WERI-Rb-1 (cell line): ENCODE results near the gene FIBP.
A peak's percentile ranks its signal among the peaks of the same experiment; 100 is the strongest.

Experiments used
- DNase-seq: peaks from one replicate; pipeline ENCODE4 v3.0.0-alpha.2; 2020
- H3K27ac ChIP-seq: fragments of 250-450 bp; sonication (Bioruptor Pico); 2 replicates; pipeline ENCODE4 v1.5.1; 2020; ENCODE audit warnings: mild to moderate bottlenecking, moderate library complexity
- H3K27me3 ChIP-seq: fragments of 250-450 bp; sonication (Bioruptor Pico); 2 replicates; pipeline ENCODE4 v1.5.1; 2021; ENCODE audit warnings: mild to moderate bottlenecking, low read depth, moderate library complexity; ENCODE audit not compliant: insufficient read depth, severe bottlenecking
- H3K36me3 ChIP-seq: fragments of 250-450 bp; sonication (Bioruptor Pico); 2 replicates; pipeline ENCODE4 v1.5.1; 2020; ENCODE audit warnings: mild to moderate bottlenecking, moderate library complexity
- H3K4me3 ChIP-seq: 2 replicates; pipeline ENCODE4 v1.5.1; 2011; ENCODE audit warnings: low read depth, mild to moderate bottlenecking, control low read depth, low read length
- H3K9me3 ChIP-seq: fragments of 250-450 bp; sonication (Bioruptor Pico); 2 replicates; pipeline ENCODE4 v1.5.1; 2021; ENCODE audit warnings: mild to moderate bottlenecking, moderate library complexity; ENCODE audit not compliant: severe bottlenecking
- TF ChIP-seq, protein P1 (sequence below): IDR thresholded peaks from 2 replicates; pipeline ENCODE4 v1.5.1; 2011; ENCODE audit warnings: low read depth, mild to moderate bottlenecking, control low read depth, inconsistent platforms, low read length

FIBP gene

DNA sequence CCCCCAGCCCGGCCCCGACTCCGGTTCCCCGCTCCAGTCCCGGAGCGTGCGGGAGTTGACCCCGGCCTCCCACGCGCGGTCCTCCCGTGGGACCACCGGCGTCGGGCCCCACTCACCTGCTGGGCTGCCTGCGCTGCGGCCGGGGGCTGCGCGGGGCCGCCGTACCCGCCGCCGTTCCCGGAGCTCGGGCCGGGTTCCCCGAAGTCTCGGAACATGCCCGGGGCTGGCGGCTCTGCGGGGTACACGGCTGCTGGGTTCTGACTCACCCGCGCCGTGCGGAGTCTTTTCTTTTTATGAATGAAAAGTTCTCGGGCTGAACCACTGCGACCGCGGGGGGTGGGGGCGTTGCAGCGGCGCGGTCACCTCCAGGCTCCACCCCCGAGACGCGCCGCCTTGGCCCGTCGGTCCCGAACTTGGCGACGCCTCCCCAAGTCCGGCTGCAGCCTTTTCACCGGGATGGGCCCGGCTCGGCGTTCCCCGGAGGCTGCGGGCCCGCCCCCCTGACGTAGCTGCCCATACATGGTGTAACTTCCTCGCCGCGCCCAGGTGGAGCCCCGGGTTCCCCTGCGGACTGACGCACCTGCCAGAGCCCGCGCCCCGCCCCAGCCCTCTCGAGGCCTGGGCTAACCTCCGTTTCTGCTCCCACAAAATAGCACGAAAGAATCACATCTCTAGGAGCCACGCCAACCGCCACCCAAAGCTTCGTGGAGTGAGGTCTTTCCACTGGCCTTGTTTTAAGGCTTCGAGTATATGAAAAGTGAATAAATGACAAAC, 12.0 kb upstream of the FIBP start, which contains the start of gene FOSL1:
Gene FOSL1, minus strand, starts transcription at position 264 of the 774 bp plus-strand sequence. Its CDS starts 49 bp downstream, at position 215.
- TF ChIP-seq, protein P1, sequence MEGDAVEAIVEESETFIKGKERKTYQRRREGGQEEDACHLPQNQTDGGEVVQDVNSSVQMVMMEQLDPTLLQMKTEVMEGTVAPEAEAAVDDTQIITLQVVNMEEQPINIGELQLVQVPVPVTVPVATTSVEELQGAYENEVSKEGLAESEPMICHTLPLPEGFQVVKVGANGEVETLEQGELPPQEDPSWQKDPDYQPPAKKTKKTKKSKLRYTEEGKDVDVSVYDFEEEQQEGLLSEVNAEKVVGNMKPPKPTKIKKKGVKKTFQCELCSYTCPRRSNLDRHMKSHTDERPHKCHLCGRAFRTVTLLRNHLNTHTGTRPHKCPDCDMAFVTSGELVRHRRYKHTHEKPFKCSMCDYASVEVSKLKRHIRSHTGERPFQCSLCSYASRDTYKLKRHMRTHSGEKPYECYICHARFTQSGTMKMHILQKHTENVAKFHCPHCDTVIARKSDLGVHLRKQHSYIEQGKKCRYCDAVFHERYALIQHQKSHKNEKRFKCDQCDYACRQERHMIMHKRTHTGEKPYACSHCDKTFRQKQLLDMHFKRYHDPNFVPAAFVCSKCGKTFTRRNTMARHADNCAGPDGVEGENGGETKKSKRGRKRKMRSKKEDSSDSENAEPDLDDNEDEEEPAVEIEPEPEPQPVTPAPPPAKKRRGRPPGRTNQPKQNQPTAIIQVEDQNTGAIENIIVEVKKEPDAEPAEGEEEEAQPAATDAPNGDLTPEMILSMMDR = no peak
- H3K4me3 ChIP-seq = peak within 1 kb of the TSS; percentile 56
- H3K9me3 ChIP-seq = no peaks in the 10 kb centered on the region
- H3K36me3 ChIP-seq = no peaks in the 10 kb centered on the region
- no peaks in the 10 kb centered on the region for H3K27me3 ChIP-seq
- H3K27ac ChIP-seq = no peak within 1 kb of the TSS
- peak; percentile 77 for DNase-seq

DNA sequence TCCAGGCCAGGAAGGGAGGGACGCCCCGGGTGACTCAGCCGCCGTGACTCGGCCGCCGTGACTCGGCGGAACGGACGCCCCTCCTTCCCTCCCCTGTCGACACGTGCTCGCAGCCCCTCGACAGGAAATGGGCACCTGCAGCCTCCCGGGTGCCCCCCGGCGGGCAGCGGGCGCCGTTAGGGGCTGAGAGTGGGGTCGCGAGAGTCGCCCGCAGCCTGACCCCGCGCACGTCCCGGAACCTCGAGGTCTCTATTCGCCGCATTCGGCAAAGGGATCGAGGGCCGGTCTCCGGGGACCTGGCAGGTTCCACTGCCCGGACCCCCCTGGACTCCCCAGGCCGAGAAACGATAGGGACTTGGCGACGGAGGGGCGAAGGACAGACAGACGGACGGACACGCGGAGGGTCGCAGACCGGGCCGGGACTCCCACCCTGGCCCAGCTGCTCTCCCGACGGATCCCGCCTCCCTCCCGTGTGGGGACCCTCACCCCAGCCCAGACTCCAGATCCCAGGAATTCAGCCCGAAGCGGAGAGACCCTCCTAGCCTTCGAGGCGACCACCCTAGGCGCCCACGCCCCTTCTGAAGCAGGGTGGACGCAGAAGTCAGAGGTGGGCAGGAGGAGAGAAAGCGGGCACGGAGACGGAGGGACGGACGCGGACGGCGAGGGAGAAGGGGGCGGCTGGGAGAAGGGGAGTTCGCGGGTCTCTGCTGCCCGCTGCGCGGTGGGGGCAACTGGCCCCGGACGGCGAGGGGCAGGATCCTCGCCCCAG, 11.3 kb upstream of the FIBP start:
- H3K4me3 ChIP-seq = peak overlapping the region; percentile 56
- TF ChIP-seq, protein P1 = no peak
- DNase-seq = no peak
- H3K36me3 ChIP-seq = no peaks in the 10 kb centered on the region
- H3K27ac ChIP-seq = no peak overlapping the region
- H3K27me3 ChIP-seq = no peaks in the 10 kb centered on the region
- no peaks in the 10 kb centered on the region for H3K9me3 ChIP-seq

DNA sequence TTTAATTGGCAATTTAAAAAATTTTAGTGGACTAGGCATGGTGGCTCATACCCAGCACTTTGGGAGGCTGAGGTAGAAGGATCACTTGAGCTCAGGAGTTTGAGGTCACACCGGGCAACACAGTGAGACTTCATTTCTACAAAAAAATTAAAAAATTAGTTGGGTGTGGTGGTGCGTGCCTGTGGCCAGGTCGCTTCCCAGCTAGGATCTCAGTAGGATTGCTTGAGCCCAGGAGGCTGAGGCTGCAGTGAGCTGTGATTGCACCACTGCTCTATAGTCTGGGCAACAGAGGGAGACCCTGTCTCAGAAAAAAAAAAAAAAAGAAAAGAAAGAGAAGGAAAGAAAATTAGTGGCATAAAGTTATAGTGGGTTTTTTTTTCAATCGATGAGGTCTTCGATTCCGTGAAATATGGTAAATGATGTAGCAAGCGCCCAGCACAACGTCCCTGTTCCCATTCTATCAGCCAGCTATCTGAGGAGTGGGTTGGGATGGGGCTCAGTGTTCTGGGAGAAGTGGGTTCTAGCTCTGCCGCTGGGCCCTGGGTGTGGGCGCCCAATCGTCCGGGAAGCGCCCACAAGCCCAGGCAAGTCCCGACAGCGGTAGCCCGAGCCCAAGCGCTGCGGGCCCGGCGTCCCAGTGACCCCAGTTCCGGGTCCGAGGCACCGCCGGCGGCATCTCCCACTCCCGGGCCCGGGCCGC, 10.5 kb upstream of the FIBP start:
- Histone ChIP-seq H3K27ac (no peak overlapping the region), H3K4me3 (no peak overlapping the region), H3K36me3 (no peaks in the 10 kb centered on the region), H3K27me3 (no peaks in the 10 kb centered on the region), H3K9me3 (no peaks in the 10 kb centered on the region)
- TF ChIP-seq, protein P1 = no peak
- no peak for DNase-seq

DNA sequence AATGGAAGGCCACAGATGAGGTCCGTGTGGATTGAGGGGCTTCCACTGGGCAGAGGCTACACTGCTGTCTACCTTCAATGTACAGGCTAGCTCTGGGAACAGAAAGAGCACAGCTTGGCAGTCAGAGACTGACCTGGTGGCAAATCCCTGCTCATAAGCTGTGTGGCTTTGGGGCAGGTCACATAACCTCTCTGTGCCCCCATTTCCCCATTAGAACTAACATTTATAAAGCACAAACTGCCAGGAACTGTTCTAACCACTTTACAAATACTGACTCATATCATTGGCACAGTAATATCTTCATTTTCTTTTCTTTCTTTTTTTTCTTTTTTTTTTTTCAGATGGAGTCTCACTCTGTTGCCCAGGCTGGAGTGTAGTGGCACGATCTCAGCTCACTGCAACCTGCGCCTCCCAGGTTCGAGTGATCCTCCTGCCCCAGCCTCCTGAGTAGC, 8.8 kb upstream of the FIBP start:
- H3K9me3 ChIP-seq = no peaks in the 10 kb centered on the region
- TF ChIP-seq, protein P1 = no peak
- H3K27ac ChIP-seq = no peak overlapping the region
- H3K36me3 ChIP-seq = no peaks in the 10 kb centered on the region
- no peaks in the 10 kb centered on the region for H3K27me3 ChIP-seq
- no peak for DNase-seq
- H3K4me3 ChIP-seq = no peak overlapping the region

DNA sequence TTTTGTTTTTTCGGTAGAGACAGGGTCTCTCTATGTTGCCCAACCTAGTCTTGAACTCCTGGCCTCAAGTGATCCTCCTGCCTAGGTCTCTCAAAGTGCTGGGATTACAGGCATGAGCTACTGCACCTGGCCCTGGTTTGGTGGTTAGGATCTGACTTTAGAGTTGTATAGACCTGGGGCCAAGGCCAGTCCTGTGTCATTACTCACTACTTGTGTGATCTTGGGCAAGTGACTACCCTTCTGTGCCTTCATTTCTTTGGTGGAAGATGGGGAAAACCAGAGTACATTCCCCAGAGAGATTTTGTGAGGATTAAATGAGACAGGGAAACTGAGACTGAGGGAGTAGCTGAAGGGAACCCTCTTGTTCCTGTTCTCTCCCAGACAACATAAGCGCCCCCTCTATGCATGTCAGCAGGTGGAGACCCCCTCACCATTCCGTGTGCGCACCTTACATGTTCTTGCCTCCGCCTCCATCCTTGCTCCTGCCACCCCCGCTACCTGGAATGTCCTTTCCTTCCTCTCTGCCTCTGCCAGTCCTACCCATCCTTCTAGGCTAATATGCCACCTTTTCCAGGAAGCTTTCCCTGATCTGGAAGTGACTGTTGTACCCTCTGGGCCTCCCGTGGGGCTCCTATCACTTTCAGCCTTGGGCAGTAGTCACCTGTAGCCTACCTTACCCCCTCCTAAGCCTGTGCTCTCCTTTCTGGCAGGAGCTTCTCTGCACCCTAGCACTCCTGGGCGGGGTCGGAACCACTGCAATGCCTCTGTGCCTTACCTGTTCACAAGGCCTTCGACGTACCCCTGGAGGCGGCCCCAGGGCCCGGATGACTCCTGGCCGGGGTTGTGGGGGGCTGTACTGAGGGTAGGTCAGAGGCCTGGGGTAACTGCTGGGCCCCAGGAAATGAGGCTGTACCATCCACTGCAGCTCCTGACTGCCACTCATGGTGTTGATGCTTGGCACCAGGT, 8.0 kb upstream of the FIBP start:
- no peak overlapping the region for H3K4me3 ChIP-seq
- no peak for DNase-seq
- no peaks in the 10 kb centered on the region for H3K9me3 ChIP-seq
- no peaks in the 10 kb centered on the region for H3K27me3 ChIP-seq
- TF ChIP-seq, protein P1 = no peak
- H3K36me3 ChIP-seq = no peaks in the 10 kb centered on the region
- no peak overlapping the region for H3K27ac ChIP-seq
